ENCODE measurements around the gene IQCF6. TPM values are rescaled to one million over a fixed set of nuclear protein-coding genes. Genes with fewer than 3 reads are reported as not detected.
"Not testable (repeated sequence)": the region's sequence is repeated elsewhere in the genome, so short reads cannot be mapped to it uniquely, and the experiment has no call there.

The IQCF6 gene
- total RNA-seq, 1 experiment from 2014 or later, result not detected

- not testable (repeated sequence) for H4K20me1 ChIP-seq (ENCODE audit: insufficient read depth, low read depth, low read length); H3K27ac ChIP-seq (ENCODE audit: low read length); H3K79me2 ChIP-seq (ENCODE audit: low read length); H2AFZ ChIP-seq (ENCODE audit: low read length); DNase-seq; H3K4me3 ChIP-seq (ENCODE audit: low read length); H3K4me2 ChIP-seq (ENCODE audit: low read depth, low read length, poor library complexity, severe bottlenecking); H3K9me2 ChIP-seq (replicated peaks; ENCODE audit: insufficient read depth, low read length); H3K27me3 ChIP-seq (ENCODE audit: low read length); H3K9me3 ChIP-seq (ENCODE audit: low read length); H3K4me1 ChIP-seq (ENCODE audit: low read length); H3K9ac ChIP-seq (ENCODE audit: low read length); H3K36me3 ChIP-seq (ENCODE audit: insufficient read depth, low read length)
Observed at GRCh38 chr3:51753763-51754750, 25.0 kb downstream of the IQCF6 start.

DNA sequence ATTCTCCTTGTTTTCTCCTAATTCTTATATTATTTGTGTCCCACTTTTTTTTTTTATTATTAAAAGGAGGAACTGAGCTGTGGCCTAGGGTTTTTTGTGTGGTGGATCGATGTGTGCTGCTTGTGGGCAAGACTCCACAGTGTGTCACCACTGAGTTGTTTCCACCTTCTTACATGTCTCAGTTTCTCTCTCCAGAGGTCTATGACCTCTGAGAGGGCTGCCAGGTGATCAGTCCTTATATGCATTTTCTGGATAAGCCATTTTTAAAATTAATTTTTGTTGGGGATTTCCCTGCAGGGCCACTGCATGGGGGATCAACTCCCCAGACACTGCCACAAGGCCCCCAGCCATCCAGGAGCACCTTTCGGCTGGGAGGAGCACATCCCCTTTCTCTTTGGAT, 27.8 kb downstream of the IQCF6 start:
- no peak for DNase-seq
- H3K9me3 ChIP-seq (ENCODE audit: low read length), result no peaks in the 10 kb centered on the region
- H3K4me1 ChIP-seq (ENCODE audit: low read length), result no peaks in the 10 kb centered on the region
- no peak overlapping the region for H3K4me3 ChIP-seq (ENCODE audit: low read length)
- H4K20me1 ChIP-seq (ENCODE audit: insufficient read depth, low read depth, low read length), result no peaks in the 10 kb centered on the region
- H3K79me2 ChIP-seq (ENCODE audit: low read length), result no peaks in the 10 kb centered on the region
- H3K4me2 ChIP-seq (ENCODE audit: low read depth, low read length, poor library complexity, severe bottlenecking), result no peak overlapping the region
- H3K9ac ChIP-seq (ENCODE audit: low read length), result no peak overlapping the region
- H3K9me2 ChIP-seq (replicated peaks; ENCODE audit: insufficient read depth, low read length), result no peaks in the 10 kb centered on the region
- no peak overlapping the region for H3K27ac ChIP-seq (ENCODE audit: low read length)
- no peaks in the 10 kb centered on the region for H3K27me3 ChIP-seq (ENCODE audit: low read length)
- H2AFZ ChIP-seq (ENCODE audit: low read length), result no peak overlapping the region
- no peaks in the 10 kb centered on the region for H3K36me3 ChIP-seq (ENCODE audit: insufficient read depth, low read length)

GRCh38 chr3:51750878-51751277, 28.2 kb downstream of the IQCF6 start:
- Histone ChIP-seq H3K79me2 (ENCODE audit: low read length) (no peaks in the 10 kb centered on the region), H3K4me3 (ENCODE audit: low read length) (no peak overlapping the region), H3K9ac (ENCODE audit: low read length) (no peak overlapping the region), H3K27me3 (ENCODE audit: low read length) (no peaks in the 10 kb centered on the region), H3K36me3 (ENCODE audit: insufficient read depth, low read length) (no peaks in the 10 kb centered on the region), H3K9me2 (replicated peaks; ENCODE audit: insufficient read depth, low read length) (no peaks in the 10 kb centered on the region), H4K20me1 (ENCODE audit: insufficient read depth, low read depth, low read length) (no peaks in the 10 kb centered on the region), H3K4me2 (ENCODE audit: low read depth, low read length, poor library complexity, severe bottlenecking) (no peak overlapping the region), H3K4me1 (ENCODE audit: low read length) (no peaks in the 10 kb centered on the region), H3K27ac (ENCODE audit: low read length) (no peak overlapping the region), H3K9me3 (ENCODE audit: low read length) (no peaks in the 10 kb centered on the region), H2AFZ (ENCODE audit: low read length) (no peak overlapping the region)
- no peak for DNase-seq

DNA sequence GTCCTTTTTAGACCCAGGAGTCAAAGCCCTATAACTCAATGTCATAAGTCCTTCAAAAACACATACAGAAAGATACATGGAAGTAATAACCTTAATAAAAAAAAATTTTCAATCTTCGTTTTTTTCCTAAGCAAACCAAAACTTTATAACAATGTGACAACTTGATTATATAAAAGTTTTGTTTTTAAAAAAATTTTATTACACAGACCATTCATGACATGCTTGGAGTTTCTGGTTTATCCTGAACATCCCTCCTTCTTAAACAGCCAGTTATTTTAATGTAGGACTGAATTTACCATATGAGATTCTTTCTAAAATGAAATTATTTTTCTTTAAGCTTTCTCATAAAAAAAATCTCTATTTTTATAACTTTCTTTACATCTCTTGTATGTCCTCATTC, 30.7 kb downstream of the IQCF6 start:
- no peak for DNase-seq
- Histone ChIP-seq H3K27ac (ENCODE audit: low read length) (no peak overlapping the region), H4K20me1 (ENCODE audit: insufficient read depth, low read depth, low read length) (no peaks in the 10 kb centered on the region), H2AFZ (ENCODE audit: low read length) (no peak overlapping the region), H3K9me2 (replicated peaks; ENCODE audit: insufficient read depth, low read length) (no peaks in the 10 kb centered on the region), H3K4me3 (ENCODE audit: low read length) (no peak overlapping the region), H3K36me3 (ENCODE audit: insufficient read depth, low read length) (no peaks in the 10 kb centered on the region), H3K4me2 (ENCODE audit: low read depth, low read length, poor library complexity, severe bottlenecking) (no peak overlapping the region), H3K9ac (ENCODE audit: low read length) (no peak overlapping the region), H3K27me3 (ENCODE audit: low read length) (no peaks in the 10 kb centered on the region), H3K9me3 (ENCODE audit: low read length) (no peaks in the 10 kb centered on the region), H3K79me2 (ENCODE audit: low read length) (no peaks in the 10 kb centered on the region), H3K4me1 (ENCODE audit: low read length) (no peaks in the 10 kb centered on the region)

- Histone ChIP-seq H3K4me3 (ENCODE audit: low read length) (no peak overlapping the region), H2AFZ (ENCODE audit: low read length) (no peak overlapping the region), H3K4me1 (ENCODE audit: low read length) (no peaks in the 10 kb centered on the region), H4K20me1 (ENCODE audit: insufficient read depth, low read depth, low read length) (no peaks in the 10 kb centered on the region), H3K9ac (ENCODE audit: low read length) (no peak overlapping the region), H3K27ac (ENCODE audit: low read length) (no peak overlapping the region), H3K36me3 (ENCODE audit: insufficient read depth, low read length) (no peaks in the 10 kb centered on the region), H3K9me2 (replicated peaks; ENCODE audit: insufficient read depth, low read length) (no peaks in the 10 kb centered on the region), H3K4me2 (ENCODE audit: low read depth, low read length, poor library complexity, severe bottlenecking) (no peak overlapping the region), H3K27me3 (ENCODE audit: low read length) (no peaks in the 10 kb centered on the region), H3K79me2 (ENCODE audit: low read length) (no peaks in the 10 kb centered on the region), H3K9me3 (ENCODE audit: low read length) (no peaks in the 10 kb centered on the region)
- no peak for DNase-seq
Observed at GRCh38 chr3:51747840-51748239, 31.2 kb downstream of the IQCF6 start.

- not testable (repeated sequence) for H3K9me3 ChIP-seq (ENCODE audit: low read length); H3K9ac ChIP-seq (ENCODE audit: low read length); H3K4me1 ChIP-seq (ENCODE audit: low read length); H3K4me3 ChIP-seq (ENCODE audit: low read length); H3K27ac ChIP-seq (ENCODE audit: low read length); H3K27me3 ChIP-seq (ENCODE audit: low read length); H3K79me2 ChIP-seq (ENCODE audit: low read length); H3K4me2 ChIP-seq (ENCODE audit: low read depth, low read length, poor library complexity, severe bottlenecking); H4K20me1 ChIP-seq (ENCODE audit: insufficient read depth, low read depth, low read length); H3K9me2 ChIP-seq (replicated peaks; ENCODE audit: insufficient read depth, low read length); H2AFZ ChIP-seq (ENCODE audit: low read length); H3K36me3 ChIP-seq (ENCODE audit: insufficient read depth, low read length)
- DNase-seq, result peak; percentile 65
Observed at GRCh38 chr3:51742978-51743377, 36.1 kb downstream of the IQCF6 start.

DNA sequence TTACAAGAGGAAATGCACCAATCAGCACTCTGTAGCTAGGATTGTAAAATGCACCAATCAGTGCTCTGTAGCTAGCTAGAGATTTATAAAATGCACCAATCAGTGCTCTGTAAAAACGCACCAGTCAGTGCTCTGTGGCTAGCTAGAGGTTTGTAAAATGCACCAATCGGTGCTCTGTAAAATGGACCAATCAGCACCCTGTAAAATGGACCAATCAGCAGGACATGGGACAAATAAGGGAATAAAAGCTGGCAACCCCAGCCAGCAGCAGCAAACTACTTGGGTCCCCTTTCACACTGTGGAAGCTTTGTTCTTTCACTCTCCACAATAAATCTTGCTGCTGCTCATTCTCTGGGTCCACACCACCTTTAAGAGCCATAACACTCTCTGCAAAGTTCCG, 36.7 kb downstream of the IQCF6 start:
- not testable (repeated sequence) for H3K27me3 ChIP-seq (ENCODE audit: low read length); H3K27ac ChIP-seq (ENCODE audit: low read length); H3K9me3 ChIP-seq (ENCODE audit: low read length); H3K9me2 ChIP-seq (replicated peaks; ENCODE audit: insufficient read depth, low read length); H3K4me1 ChIP-seq (ENCODE audit: low read length); H3K4me2 ChIP-seq (ENCODE audit: low read depth, low read length, poor library complexity, severe bottlenecking); H4K20me1 ChIP-seq (ENCODE audit: insufficient read depth, low read depth, low read length); H3K36me3 ChIP-seq (ENCODE audit: insufficient read depth, low read length); H3K4me3 ChIP-seq (ENCODE audit: low read length); H2AFZ ChIP-seq (ENCODE audit: low read length); H3K79me2 ChIP-seq (ENCODE audit: low read length); DNase-seq; H3K9ac ChIP-seq (ENCODE audit: low read length)

- Histone ChIP-seq H3K27ac (ENCODE audit: low read length) (no peak overlapping the region), H2AFZ (ENCODE audit: low read length) (no peak overlapping the region), H3K36me3 (ENCODE audit: insufficient read depth, low read length) (no peaks in the 10 kb centered on the region), H3K9ac (ENCODE audit: low read length) (no peak overlapping the region), H3K9me2 (replicated peaks; ENCODE audit: insufficient read depth, low read length) (no peaks in the 10 kb centered on the region), H4K20me1 (ENCODE audit: insufficient read depth, low read depth, low read length) (no peaks in the 10 kb centered on the region), H3K27me3 (ENCODE audit: low read length) (0 out of 2 replicates have a peak, but pooled peaks cover 2% of the 10 kb centered on the region), H3K79me2 (ENCODE audit: low read length) (no peaks in the 10 kb centered on the region), H3K4me2 (ENCODE audit: low read depth, low read length, poor library complexity, severe bottlenecking) (no peak overlapping the region), H3K9me3 (ENCODE audit: low read length) (no peaks in the 10 kb centered on the region), H3K4me1 (ENCODE audit: low read length) (no peaks in the 10 kb centered on the region), H3K4me3 (ENCODE audit: low read length) (no peak overlapping the region)
- no peak for DNase-seq
Observed at GRCh38 chr3:51739110-51739509, 39.9 kb downstream of the IQCF6 start.

All from Karpas-422 (cell line).